ENCODE measurements around the gene TSPAN4. TPM values are rescaled to one million over a fixed set of nuclear protein-coding genes. Genes with fewer than 3 reads are reported as not detected.
A peak's percentile ranks its signal among the peaks of the same experiment; 100 is the strongest.

The TSPAN4 gene
- total RNA-seq, 4 donors from 2014 or later = 14.4 to 34.8 (median 21.5) TPM

DNA sequence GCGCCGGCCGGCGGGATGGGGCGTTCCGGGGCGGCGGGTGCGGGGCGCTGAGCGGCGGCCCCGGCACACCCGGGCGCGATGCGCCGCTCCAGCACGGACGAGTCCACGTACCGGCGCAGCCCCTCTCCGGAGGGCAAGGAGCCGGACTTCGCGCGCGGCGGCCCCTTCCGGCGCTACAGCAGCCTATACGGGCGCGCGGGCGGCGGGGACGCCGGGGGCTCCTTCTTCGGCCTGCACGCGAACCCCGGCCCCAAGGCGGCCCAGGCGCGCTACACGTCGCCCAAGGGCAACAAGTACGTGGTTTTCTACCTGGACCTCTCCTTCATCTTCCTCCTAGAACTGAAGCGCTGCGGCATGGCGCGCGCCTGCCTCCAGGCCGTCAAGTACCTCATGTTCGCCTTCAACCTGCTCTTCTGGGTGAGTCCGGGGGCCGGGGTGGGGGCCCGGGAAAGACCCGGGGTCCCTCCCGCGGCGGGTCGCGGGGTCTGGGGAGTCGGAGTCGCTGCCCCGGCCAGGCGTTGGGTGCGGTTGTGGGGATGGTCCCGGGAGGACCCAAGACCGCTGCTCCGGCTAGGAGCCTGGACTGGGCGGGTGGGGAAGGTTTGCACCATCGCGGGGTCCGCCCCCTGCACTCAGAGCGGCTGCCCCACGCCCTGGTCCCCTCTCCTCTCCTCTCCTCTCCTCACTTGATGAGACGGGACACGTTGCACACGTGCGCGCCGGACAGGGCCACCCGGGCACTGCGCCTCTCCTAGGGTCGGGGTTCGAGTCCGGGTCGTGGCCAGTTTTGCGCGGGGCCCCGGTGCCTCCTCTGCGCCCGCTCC, 7.5 kb downstream of the TSPAN4 start:
- intact Hi-C loops (cut with DNase I; ENCODE audit: low total_unique reads) = loop anchor here (5.0 kb wide), 1 partner anchor 77 kb away; the partner anchor contains the start of gene AP2A2
- in situ Hi-C loops (cut with MboI; ENCODE audit: low sequenced_read_pairs in 4 of 4) = no loop called here
- H3K27me3 ChIP-seq = peaks cover 10 to 16% (median 11%) of the 10 kb centered on the region in 3 donors
- H3K4me1 ChIP-seq = peaks cover 17 to 21% of the 10 kb centered on the region in 2 donors
- ATAC-seq (no peak), DNase-seq (no peak)
- H3K36me3 ChIP-seq = no peaks in the 10 kb centered on the region
- no peak for TF ChIP-seq POLR2A (IDR thresholded peaks at IDR 0.05)
- TF ChIP-seq, protein P1, sequence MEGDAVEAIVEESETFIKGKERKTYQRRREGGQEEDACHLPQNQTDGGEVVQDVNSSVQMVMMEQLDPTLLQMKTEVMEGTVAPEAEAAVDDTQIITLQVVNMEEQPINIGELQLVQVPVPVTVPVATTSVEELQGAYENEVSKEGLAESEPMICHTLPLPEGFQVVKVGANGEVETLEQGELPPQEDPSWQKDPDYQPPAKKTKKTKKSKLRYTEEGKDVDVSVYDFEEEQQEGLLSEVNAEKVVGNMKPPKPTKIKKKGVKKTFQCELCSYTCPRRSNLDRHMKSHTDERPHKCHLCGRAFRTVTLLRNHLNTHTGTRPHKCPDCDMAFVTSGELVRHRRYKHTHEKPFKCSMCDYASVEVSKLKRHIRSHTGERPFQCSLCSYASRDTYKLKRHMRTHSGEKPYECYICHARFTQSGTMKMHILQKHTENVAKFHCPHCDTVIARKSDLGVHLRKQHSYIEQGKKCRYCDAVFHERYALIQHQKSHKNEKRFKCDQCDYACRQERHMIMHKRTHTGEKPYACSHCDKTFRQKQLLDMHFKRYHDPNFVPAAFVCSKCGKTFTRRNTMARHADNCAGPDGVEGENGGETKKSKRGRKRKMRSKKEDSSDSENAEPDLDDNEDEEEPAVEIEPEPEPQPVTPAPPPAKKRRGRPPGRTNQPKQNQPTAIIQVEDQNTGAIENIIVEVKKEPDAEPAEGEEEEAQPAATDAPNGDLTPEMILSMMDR (IDR thresholded peaks at IDR 0.05 in 4 of 5, conservative IDR thresholded peaks at IDR 0.05 in 1 of 5) = no peak
- peak overlapping the region in 2 of 4 donors; percentile 13 for H3K4me3 ChIP-seq
- no peaks in the 10 kb centered on the region for H3K9me3 ChIP-seq
- H3K27ac ChIP-seq = no peak overlapping the region

DNA sequence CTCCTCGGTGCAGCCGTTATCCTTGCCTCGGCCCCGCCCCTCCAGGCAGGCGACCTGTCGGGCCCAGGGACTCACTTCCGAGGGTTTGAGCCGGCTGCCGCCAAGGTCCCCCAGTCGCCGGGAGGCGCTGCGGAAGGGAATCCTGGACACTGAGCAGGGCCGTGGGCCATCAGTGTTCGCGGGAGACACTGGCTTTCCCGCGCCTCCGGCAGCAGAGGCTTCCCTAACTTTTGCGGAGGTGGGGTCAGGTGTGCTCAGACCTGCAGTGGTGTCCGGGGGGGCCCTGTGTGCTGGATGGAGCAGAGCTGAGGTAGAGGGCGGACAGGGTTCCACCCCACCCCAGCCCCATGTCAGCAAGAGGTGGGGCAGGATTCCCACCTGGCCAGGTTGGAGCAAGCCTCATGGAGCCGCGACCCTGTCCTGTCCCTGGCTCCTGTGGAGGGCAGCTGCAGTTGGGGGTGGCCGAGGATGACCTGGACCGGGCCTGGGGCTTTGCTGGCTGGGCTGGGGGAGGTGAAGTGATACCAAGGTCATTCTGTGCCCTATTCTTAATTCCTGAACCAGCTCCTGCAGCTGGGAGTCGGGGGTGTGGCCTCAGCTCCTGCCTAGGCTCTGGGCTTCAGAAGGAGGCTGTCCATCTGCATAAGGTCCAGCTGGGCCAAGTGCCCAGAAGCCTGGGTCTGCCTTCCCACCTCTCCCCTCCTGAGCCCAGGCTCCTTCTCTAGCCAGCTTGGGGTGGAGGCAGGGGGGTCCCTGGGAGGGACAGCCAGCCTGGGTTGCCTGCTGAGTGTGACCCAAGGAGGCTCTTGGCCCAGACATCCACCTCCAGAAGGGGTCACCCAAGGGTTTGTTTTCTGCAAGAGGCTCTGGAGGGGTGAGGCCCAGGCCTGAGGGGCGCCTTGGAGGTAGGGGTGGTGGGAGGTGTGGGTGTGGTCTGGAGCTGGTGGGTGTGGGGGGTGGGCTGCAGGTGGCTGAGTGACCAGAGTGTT, 8.4 kb downstream of the TSPAN4 start:
- intact Hi-C loops (cut with DNase I; ENCODE audit: low total_unique reads) = no loop called here
- no peak for TF ChIP-seq POLR2A (IDR thresholded peaks at IDR 0.05)
- TF ChIP-seq, protein P1 (IDR thresholded peaks at IDR 0.05 in 4 of 5, conservative IDR thresholded peaks at IDR 0.05 in 1 of 5) = no peak
- in situ Hi-C loops (cut with MboI; ENCODE audit: low sequenced_read_pairs in 4 of 4) = no loop called here

DNA sequence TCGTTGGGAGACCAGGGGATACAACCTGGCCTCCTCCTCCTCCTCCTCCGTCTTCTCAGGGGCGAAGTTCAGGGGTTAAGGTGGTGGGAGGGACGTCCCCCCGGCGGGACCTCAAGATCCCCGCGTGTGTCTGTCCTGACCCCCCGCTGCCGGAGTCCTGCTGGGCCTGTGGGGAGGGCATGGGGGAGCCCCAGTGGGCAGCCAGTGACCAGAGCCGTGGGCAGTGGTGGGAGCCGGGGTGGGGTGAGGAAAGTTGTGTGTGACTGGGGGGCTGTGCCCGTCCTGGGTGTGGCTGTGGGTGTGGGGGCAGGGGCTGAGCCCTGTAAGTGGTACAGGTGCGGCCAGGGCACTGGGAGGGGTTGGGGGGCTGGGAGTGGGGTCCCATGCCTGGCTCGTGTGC, 10.1 kb downstream of the TSPAN4 start:
- no peak for ATAC-seq
- TF ChIP-seq POLR2A (IDR thresholded peaks at IDR 0.05) = no peak
- TF ChIP-seq, protein P1 (IDR thresholded peaks at IDR 0.05 in 4 of 5, conservative IDR thresholded peaks at IDR 0.05 in 1 of 5) = no peak
- Histone ChIP-seq H3K4me1 (peaks cover 15 to 16% of the 10 kb centered on the region in 2 donors), H3K36me3 (no peaks in the 10 kb centered on the region), H3K27me3 (peaks cover 10 to 15% (median 11%) of the 10 kb centered on the region in 3 donors), H3K4me3 (no peak overlapping the region), H3K9me3 (no peaks in the 10 kb centered on the region), H3K27ac (no peak overlapping the region)
- in situ Hi-C loops (cut with MboI; ENCODE audit: low sequenced_read_pairs in 4 of 4) (no loop called here), intact Hi-C loops (cut with DNase I; ENCODE audit: low total_unique reads) (no loop called here)
- no peak for DNase-seq

More for the DNA sequence above, 8.4 kb downstream of the TSPAN4 start:
- H3K27me3 ChIP-seq = peaks cover 10 to 16% (median 11%) of the 10 kb centered on the region in 3 donors
- DNase-seq = no peak
- no peak for ATAC-seq
- peaks cover 15 to 16% of the 10 kb centered on the region in 2 donors for H3K4me1 ChIP-seq
- no peaks in the 10 kb centered on the region for H3K9me3 ChIP-seq
- H3K4me3 ChIP-seq = no peak overlapping the region
- no peaks in the 10 kb centered on the region for H3K36me3 ChIP-seq
- H3K27ac ChIP-seq = no peak overlapping the region

DNA sequence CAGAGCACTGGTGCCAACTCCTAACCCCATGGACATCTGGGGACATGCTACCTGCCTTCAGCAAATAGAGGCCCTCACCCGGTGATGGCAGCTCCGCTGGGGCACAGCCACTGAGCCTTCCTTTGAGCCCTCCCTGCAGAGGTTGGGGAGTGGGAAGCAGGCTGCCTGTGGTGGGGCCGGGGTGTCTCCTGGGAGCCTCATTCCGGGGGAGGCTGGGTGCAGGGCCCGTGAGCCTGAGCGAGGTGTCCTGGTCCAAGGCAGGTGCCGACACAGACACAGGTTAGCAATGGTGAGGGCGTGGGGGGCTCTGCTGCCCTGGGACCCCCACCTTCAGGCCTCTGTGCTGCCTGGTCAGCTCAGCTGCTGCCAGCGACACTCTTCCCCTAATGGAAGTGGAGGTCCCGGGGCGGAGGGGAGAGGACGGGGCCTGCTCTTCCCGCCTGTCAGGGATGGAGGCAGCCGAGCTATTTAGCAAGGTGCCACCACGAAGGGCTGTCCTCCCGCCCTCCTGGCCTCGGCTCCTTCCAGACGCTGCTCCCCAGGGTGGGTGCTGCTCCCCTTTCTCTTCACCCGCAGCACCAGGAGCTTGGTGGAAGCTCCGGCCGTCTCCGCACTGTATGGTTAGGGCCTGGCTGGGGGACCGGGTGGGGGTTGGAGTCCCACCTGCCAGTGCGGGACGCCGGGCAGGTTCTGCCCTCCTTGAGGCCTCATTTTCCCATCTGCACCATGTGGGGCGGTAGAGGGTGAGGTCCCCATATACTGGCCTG, 11.2 kb downstream of the TSPAN4 start:
- H3K9me3 ChIP-seq = no peaks in the 10 kb centered on the region
- intact Hi-C loops (cut with DNase I; ENCODE audit: low total_unique reads) = no loop called here
- in situ Hi-C loops (cut with MboI; ENCODE audit: low sequenced_read_pairs in 4 of 4) = no loop called here
- peaks cover 5% of the 10 kb centered on the region in 2 donors for H3K4me1 ChIP-seq
- no peak for ATAC-seq
- DNase-seq = no peak
- no peak overlapping the region for H3K27ac ChIP-seq
- peaks cover 4 to 6% (median 5%) of the 10 kb centered on the region in 3 donors for H3K27me3 ChIP-seq
- H3K36me3 ChIP-seq = no peaks in the 10 kb centered on the region
- TF ChIP-seq, protein P1 (IDR thresholded peaks at IDR 0.05 in 4 of 5, conservative IDR thresholded peaks at IDR 0.05 in 1 of 5) = no peak
- TF ChIP-seq POLR2A (IDR thresholded peaks at IDR 0.05) = no peak
- no peak overlapping the region for H3K4me3 ChIP-seq

All from gastrocnemius medialis (tissue), 4 donors.